Stimulated activated CD4-positive, alpha-beta T cell treated with anti-CD3 and anti-CD28 coated beads, Interleukin-1b, Interleukin-23, amount 100 ng/mL, for 24 hours (primary cell): Measurements from ENCODE around the gene APBB3.

Source experiments
- DNase-seq, 4 experiments: peaks; one replicate each; pipeline ENCODE4 v3.0.0-alpha.2; 2020; ENCODE audit warnings: low read depth in 4 of 4, low spot score in 1 of 4

The APBB3 gene

DNA sequence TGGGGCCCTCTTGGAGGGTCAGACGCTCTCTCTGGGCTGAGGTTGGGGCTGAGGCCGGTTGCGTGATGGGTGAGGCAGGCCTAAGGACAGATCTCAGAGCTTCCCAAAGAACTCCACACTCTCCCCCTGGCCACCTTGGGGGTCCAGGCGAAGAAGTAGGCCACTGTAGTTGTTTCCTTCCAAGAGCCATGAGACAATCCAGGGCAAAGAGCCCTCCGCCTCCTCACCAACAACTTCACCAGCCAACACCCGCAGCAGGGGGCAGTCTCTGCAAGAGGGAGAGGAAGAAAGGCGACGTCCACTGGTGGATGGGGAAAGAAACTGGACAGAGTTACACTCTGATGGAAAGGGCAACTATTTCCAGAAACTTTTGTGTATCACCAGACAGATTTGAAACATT is 10.9 kb upstream of the APBB3 start:
- no peak for DNase-seq

- no peak for DNase-seq
Measured at GRCh38 chr5:140574165-140574564, 9.8 kb upstream of the APBB3 start.

DNA sequence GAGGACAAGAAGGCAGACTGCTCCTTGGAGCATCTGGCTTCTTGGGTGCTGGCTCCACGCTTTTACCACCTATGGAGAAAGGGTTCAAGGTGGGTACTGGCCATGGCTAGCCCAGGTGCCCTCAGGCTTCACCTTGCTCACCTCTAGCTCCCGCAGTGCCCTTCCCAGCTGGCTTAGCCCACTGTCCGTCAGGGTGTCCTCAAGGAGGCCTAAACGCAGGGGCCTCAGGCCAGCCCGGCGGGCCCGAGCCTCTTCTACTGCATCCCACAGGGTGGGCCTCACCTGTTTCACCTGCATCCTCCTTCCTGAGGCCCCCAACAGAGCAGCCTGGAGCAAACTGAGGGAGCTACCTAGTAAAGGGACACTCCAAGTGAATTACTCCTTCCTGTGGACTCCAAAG is 9.3 kb upstream of the APBB3 start:
- no peak for DNase-seq

GRCh38 chr5:140571105-140571504 is 6.7 kb upstream of the APBB3 start:
- no peak for DNase-seq

- DNase-seq, result no peak
Measured at GRCh38 chr5:140570488-140570887, 6.1 kb upstream of the APBB3 start.

GRCh38 chr5:140570058-140570457 is 5.7 kb upstream of the APBB3 start:
- DNase-seq, result no peak

- no peak for DNase-seq
Measured at GRCh38 chr5:140569197-140569596, 4.8 kb upstream of the APBB3 start.

DNA sequence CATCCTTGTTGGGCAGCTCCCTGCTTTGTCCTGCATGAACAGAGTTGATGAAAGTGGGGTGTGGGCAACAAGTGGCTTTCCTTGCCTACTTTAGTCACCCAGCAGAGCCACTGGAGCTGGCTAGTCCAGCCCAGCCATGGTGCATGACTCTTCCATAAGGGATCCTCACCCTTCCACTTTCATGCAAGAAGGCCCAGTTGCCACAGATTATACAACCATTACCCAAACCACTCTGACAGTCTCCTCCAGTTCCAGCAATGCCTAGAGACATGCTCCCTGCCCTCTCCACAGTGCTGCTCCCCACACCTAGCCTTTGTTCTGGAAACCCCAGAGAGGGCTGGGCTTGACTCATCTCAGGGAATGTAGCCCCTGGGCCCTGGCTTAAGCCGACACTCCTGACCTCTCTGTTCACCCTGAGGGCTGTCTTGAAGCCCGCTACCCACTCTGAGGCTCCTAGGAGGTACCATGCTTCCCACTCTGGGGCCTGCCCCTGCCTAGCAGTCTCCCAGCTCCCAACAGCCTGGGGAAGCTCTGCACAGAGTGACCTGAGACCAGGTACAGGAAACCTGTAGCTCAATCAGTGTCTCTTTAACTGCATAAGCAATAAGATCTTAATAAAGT is 4.2 kb upstream of the APBB3 start:
- DNase-seq, result no peak

DNA sequence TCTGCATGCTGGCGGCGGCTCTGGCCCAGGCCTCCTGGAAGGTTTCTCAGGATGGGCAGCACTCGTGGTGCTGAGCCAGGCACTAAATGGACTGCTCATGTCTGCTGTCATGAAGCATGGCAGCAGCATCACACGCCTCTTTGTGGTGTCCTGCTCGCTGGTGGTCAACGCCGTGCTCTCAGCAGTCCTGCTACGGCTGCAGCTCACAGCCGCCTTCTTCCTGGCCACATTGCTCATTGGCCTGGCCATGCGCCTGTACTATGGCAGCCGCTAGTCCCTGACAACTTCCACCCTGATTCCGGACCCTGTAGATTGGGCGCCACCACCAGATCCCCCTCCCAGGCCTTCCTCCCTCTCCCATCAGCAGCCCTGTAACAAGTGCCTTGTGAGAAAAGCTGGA is 3.5 kb upstream of the APBB3 start:
- no peak for DNase-seq

GRCh38 chr5:140567136-140567818 is 2.9 kb upstream of the APBB3 start:
- no peak for DNase-seq

DNA sequence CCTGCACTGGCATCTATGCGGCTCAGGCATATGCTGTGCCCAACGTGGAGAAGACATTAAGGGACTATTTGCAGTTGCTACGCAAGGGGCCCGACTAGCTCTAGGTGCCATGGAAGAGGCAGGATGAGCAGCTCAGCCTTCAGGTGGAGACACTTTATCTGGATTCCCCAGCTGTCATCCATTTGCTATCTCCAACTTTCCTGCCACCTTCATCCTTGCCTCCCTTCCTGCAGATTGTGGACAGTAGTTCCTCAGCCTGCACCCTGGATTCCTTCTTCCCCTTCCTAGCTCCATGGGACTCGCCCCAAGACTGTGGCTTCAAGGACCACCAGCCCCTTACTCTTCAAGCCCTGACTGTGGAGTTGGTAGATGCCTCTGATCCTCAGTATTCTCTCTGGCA is 2.3 kb upstream of the APBB3 start:
- DNase-seq, result no peak

GRCh38 chr5:140565780-140566095 is 1.3 kb upstream of the APBB3 start:
- DNase-seq, result no peak

DNA sequence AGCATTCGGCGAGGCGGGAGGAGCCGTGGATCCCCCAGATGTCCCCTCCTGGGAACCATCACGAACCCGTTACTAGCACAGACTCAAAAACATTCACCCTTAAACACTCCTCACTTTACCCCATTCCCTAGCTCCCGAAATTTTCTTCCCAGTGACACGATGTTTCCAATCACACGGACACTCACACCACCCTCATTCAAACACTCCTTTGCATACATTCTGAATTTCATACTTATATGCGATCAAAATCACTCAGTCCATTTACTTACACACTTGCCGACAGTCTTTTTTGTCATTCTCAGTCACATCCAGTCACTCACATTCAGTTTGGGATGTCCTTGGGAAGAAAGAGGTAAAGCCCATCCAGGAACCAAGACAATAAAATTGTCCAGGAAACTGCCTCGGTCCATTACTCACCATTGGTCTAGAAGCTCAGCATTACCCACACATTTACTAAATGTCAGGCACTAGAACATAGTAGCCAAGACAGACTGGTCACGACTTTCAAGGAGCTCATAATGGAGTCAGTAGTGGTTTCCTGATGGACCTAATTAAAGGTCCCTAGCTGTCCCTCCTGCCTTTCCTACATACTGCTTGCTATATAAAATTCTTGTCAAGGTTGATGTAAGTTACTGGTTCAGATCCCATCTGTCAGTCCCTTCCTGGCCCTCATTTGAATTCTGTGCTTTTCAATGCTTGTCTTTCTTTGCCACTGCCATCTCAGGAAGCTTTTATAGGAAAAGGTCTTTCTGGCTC is 804 bp upstream of the APBB3 start:
- no peak for DNase-seq

DNA sequence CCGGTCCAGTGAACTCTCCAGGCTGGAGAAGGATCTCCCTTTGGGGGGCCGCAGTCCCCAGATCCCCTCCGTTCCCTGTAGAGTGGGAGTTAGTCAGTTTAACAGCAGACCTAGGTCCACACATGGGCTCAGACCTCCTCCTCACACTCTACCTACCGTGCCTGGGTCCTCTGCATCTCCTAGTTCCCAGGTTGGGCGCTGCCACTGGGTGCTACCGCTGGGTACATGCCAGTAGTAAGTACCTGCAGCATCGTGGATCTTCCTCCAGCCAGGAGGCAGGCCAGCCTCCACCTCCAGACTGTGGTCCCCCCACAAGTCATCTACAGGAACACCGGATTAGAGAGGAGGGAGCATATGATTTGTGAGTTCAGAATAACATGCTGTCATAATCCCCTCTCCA is 802 bp downstream of the APBB3 start:
- DNase-seq, result no peak

DNA sequence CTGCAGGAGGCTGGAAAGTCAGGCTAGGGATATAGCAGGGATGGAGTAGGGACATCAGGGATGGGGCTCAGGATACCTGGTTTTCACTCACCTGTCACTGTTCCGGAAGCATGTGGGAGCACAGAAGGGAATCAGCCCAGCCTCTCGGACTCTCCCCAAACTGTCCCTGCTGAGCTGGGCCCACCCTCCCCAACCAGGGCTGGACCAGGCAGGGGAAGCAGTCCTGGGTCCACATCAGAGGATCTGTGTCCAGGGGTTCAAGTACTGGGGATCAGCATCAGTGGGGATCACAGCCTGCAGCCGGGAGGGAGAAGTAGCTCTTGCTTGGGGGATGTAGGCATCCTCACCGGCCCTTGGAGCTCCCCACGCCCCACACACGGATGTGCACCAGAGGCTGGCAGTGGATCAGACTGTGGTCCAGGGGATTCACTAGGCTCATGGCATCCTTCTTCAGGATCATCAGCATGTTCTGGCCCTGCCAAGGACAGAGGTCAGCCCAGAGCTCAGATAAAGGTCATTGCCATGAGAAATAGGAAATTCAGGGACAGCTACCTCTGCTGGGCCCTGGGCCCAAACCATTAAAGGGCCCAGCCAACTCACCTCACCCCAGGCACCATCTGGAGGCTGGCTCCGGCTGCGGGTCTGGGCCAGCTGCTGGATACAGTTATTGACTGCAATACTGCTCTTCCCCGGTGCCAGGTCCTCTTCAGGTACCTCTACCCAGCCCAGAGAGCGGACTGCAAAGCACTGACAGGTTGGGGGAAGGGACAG is 2.5 kb downstream of the APBB3 start:
- DNase-seq, result no peak

- DNase-seq, result no peak
Measured at GRCh38 chr5:140560227-140560626, 4.2 kb downstream of the APBB3 start.

DNA sequence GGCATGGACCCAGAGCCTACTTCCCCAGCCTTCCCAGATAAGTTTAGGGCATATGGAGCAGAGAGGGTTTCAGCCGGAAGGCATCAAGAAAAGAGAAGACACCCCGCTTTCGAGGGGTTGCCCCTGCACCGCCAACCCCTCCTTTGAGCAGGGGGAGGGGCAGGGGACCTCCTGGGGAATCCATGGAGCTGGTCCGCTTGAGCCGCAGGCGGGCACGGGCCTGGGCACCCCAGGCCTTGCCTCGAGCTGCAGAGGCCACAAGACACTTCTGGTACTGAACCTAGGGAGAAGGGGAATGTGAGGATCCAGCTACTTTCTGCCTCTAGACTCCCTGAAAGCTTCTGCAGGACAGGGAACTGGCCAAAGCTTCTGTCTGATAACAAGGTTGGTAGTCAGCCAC is 5.9 kb downstream of the APBB3 start:
- no peak for DNase-seq

GRCh38 chr5:140557965-140558364 is 6.4 kb downstream of the APBB3 start:
- no peak for DNase-seq

- DNase-seq, result peak; percentile 59 to 81 (median 76)
Measured at GRCh38 chr5:140557136-140557805, 7.1 kb downstream of the APBB3 start, which contains the start of gene SRA1. Gene SRA1, minus strand, starts transcription at chr5:140557473. Its CDS starts 21 bp downstream, at chr5:140557452.

GRCh38 chr5:140556438-140556837 is 8.0 kb downstream of the APBB3 start:
- DNase-seq, result no peak

GRCh38 chr5:140555747-140556312 is 8.6 kb downstream of the APBB3 start:
- DNase-seq, result no peak
